DOHH2 (cell line): ENCODE measurements around the gene SMOC2.

ENCODE experiments used
- H3F3A ChIP-seq: fragments of 200-600 bp; sonication (generic), shearing (Covaris generic); 2 replicates; pipeline ENCODE4 v1.6.0; 2016; ENCODE audit warnings: antibody characterized with exemption, mild to moderate bottlenecking; ENCODE audit not compliant: control insufficient read depth, insufficient read depth
- H3K27ac ChIP-seq: fragments of 200-600 bp; sonication (generic); 2 replicates; pipeline ENCODE4 v1.5.1; 2014; ENCODE audit warnings: low read depth, mild to moderate bottlenecking, low read length, moderate library complexity
- H3K27me3 ChIP-seq: fragments of 200-600 bp; sonication (generic); 2 replicates; pipeline ENCODE4 v1.6.1; 2014; ENCODE audit warnings: mild to moderate bottlenecking, low read length, mixed read lengths; ENCODE audit not compliant: control insufficient read depth
- H3K36me3 ChIP-seq: fragments of 200-600 bp; sonication (generic); 2 replicates; pipeline ENCODE4 v1.6.1; 2014; ENCODE audit warnings: mild to moderate bottlenecking, low read length, moderate library complexity, mixed read lengths; ENCODE audit not compliant: control insufficient read depth
- H3K4me1 ChIP-seq: fragments of 200-600 bp; sonication (generic); 2 replicates; pipeline ENCODE4 v1.6.1; 2014; ENCODE audit warnings: mild to moderate bottlenecking, low read length, mixed read lengths; ENCODE audit not compliant: control insufficient read depth
- H3K4me2 ChIP-seq: fragments of 200-600 bp; sonication (generic); 2 replicates; pipeline ENCODE4 v1.6.0; 2014; ENCODE audit warnings: mild to moderate bottlenecking, low read length, moderate library complexity
- H3K4me3 ChIP-seq: fragments of 200-600 bp; sonication (generic); 2 replicates; pipeline ENCODE4 v1.5.1; 2014; ENCODE audit warnings: mild to moderate bottlenecking, low read length, mixed read lengths
- H3K79me2 ChIP-seq: fragments of 200-600 bp; sonication (generic); 2 replicates; pipeline ENCODE4 v1.6.1; 2014; ENCODE audit warnings: mild to moderate bottlenecking, low read length, mixed read lengths; ENCODE audit not compliant: control insufficient read depth
- H3K9me2 ChIP-seq: fragments of 200-600 bp; sonication (generic); replicated peaks from 2 replicates; pipeline ENCODE4 v1.6.1; 2014; ENCODE audit warnings: mild to moderate bottlenecking, low read length, mixed read lengths; ENCODE audit not compliant: control insufficient read depth
- H3K9me3 ChIP-seq: fragments of 200-600 bp; sonication (generic); 2 replicates; pipeline ENCODE4 v1.6.1; 2014; ENCODE audit warnings: antibody characterized with exemption, low read length, mixed read lengths; ENCODE audit not compliant: control insufficient read depth, insufficient read depth
- H4K20me1 ChIP-seq: fragments of 200-600 bp; sonication (generic); 2 replicates; pipeline ENCODE4 v1.6.0; 2014; ENCODE audit warnings: low read depth, mild to moderate bottlenecking, antibody characterized with exemption, low read length, moderate library complexity; ENCODE audit not compliant: control insufficient read depth, insufficient read depth
- EZH2phosphoT487 ChIP-seq: fragments of 200-600 bp; sonication (generic); IDR thresholded peaks from 2 replicates; pipeline ENCODE4 v1.6.1; 2017; ENCODE audit warnings: borderline replicate concordance, mild to moderate bottlenecking, antibody characterized with exemption, low read length, moderate library complexity, mixed read lengths
- TF ChIP-seq, protein P1 (sequence below): fragments of 200-600 bp; sonication (generic); IDR thresholded peaks from one replicate; pipeline ENCODE4 v1.5.1; 2014; ENCODE audit warnings: antibody characterized with exemption, mild to moderate bottlenecking, low read depth, low read length; ENCODE audit not compliant: poor library complexity, severe bottlenecking

SMOC2 gene

DNA sequence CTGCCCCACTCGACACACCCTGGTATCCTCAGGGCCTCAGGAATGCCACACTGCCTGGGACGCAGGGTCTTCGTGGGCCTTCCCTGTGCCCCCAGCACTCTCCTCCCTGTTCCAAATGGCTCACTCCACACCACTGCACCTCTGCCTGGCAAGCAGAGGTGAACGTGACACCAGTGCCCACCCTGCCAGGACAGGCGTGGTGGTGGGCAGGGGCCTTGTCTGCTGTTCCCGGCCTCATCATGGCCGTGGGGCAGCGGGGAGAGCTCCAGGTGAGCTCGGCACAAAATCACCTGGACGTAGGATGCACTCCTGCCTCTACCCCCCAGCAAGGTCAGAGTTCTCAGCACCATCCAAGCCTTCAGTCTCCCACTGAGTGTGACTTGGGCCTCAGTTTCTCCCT, 202.4 kb downstream of the SMOC2 start:
- H3K79me2 ChIP-seq: no peaks in the 10 kb centered on the region
- H4K20me1 ChIP-seq: no peaks in the 10 kb centered on the region
- H3K4me3 ChIP-seq: no peak overlapping the region
- no peak overlapping the region for H3K4me2 ChIP-seq
- H3K36me3 ChIP-seq: no peaks in the 10 kb centered on the region
- H3K27me3 ChIP-seq: no peaks in the 10 kb centered on the region
- no peaks in the 10 kb centered on the region for H3F3A ChIP-seq
- H3K9me3 ChIP-seq: no peaks in the 10 kb centered on the region; the same call in 1 of the 2 replicates
- no peak overlapping the region for H3K27ac ChIP-seq
- no peak for TF ChIP-seq EZH2phosphoT487
- TF ChIP-seq, protein P1, sequence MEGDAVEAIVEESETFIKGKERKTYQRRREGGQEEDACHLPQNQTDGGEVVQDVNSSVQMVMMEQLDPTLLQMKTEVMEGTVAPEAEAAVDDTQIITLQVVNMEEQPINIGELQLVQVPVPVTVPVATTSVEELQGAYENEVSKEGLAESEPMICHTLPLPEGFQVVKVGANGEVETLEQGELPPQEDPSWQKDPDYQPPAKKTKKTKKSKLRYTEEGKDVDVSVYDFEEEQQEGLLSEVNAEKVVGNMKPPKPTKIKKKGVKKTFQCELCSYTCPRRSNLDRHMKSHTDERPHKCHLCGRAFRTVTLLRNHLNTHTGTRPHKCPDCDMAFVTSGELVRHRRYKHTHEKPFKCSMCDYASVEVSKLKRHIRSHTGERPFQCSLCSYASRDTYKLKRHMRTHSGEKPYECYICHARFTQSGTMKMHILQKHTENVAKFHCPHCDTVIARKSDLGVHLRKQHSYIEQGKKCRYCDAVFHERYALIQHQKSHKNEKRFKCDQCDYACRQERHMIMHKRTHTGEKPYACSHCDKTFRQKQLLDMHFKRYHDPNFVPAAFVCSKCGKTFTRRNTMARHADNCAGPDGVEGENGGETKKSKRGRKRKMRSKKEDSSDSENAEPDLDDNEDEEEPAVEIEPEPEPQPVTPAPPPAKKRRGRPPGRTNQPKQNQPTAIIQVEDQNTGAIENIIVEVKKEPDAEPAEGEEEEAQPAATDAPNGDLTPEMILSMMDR: no peak
- H3K4me1 ChIP-seq: no peaks in the 10 kb centered on the region
- H3K9me2 ChIP-seq: no peaks in the 10 kb centered on the region

DNA sequence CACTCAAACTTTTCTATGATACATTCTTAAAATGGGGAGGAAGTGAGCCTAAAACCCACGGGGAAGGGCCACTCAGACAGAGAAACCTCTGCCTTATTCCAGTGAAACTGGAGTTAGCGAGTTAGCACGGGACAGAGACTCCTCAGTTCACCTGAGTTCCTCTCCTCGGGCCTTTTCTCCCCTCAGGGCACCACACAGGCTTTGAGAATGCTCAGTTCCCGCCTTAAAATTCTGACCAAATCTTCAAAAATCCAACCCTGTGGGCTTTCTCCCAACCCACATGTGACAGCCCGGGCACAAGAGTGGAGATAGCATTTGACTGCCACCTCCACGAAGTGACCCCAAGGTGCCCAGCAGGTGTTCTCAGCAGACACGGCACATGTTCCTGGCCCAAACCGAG, 204.3 kb downstream of the SMOC2 start:
- H3K9me2 ChIP-seq: no peaks in the 10 kb centered on the region
- no peaks in the 10 kb centered on the region for H3K27me3 ChIP-seq
- TF ChIP-seq EZH2phosphoT487: no peak
- TF ChIP-seq, protein P1: no peak
- no peaks in the 10 kb centered on the region for H3K36me3 ChIP-seq
- H4K20me1 ChIP-seq: no peaks in the 10 kb centered on the region
- no peak overlapping the region for H3K4me2 ChIP-seq
- no peaks in the 10 kb centered on the region for H3K4me1 ChIP-seq
- no peaks in the 10 kb centered on the region for H3K79me2 ChIP-seq
- H3K27ac ChIP-seq: no peak overlapping the region
- no peaks in the 10 kb centered on the region; the same call in 1 of the 2 replicates for H3K9me3 ChIP-seq
- H3K4me3 ChIP-seq: no peak overlapping the region
- no peaks in the 10 kb centered on the region for H3F3A ChIP-seq

DNA sequence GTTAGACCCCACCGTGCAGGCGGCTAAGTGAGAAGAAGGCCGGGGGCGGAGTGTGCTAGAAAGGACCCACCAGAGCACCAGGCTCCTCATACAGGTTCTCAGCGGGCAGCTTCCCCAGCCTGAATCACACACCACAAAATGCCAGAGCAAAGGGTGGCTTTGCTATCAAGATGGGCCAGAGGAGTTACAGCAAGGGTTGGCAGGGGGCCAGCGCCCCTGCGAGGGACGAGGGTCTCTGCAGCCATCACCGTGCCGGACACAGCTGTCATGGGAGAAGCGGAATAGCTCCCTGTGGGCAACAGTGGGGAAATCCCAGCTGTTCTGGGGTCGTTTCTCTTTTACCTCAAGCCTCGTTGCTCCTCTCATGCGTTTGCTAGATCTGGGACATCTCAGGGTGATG, 206.3 kb downstream of the SMOC2 start:
- no peaks in the 10 kb centered on the region for H3K9me2 ChIP-seq
- no peaks in the 10 kb centered on the region for H4K20me1 ChIP-seq
- no peaks in the 10 kb centered on the region for H3K79me2 ChIP-seq
- no peak for TF ChIP-seq EZH2phosphoT487
- TF ChIP-seq, protein P1: no peak
- no peaks in the 10 kb centered on the region for H3K4me1 ChIP-seq
- no peaks in the 10 kb centered on the region for H3K27me3 ChIP-seq
- no peaks in the 10 kb centered on the region for H3K36me3 ChIP-seq
- peaks cover 3% of the 10 kb centered on the region; the same call in 1 of the 2 replicates for H3K9me3 ChIP-seq
- H3F3A ChIP-seq: no peaks in the 10 kb centered on the region
- H3K4me2 ChIP-seq: no peak overlapping the region
- H3K4me3 ChIP-seq: no peak overlapping the region
- no peak overlapping the region for H3K27ac ChIP-seq
